ENCODE results near the gene TMEM51.

TMEM51 gene

GRCh38 chr1:15251857-15252835, 98.6 kb downstream of the TMEM51 start:
- no peaks in the 10 kb centered on the region for H3K36me3 ChIP-seq (ENCODE audit: control insufficient read depth, insufficient read depth, low read length)
- H3K4me3 ChIP-seq (replicated peaks; ENCODE audit: low read depth, low read length): no peak overlapping the region
- H3K27me3 ChIP-seq (replicated peaks; ENCODE audit: control insufficient read depth, insufficient read depth, low read length): 0 out of 2 replicates have a peak, but pooled peaks cover 2% of the 10 kb centered on the region
- no peak for TF ChIP-seq CTCF (IDR thresholded peaks at IDR 0.05; ENCODE audit: insufficient read depth, low read length, poor library complexity, severe bottlenecking)
- no peak for DNase-seq (ENCODE audit: extremely low read depth, insufficient read length)

- no peak overlapping the region for H3K4me3 ChIP-seq (replicated peaks; ENCODE audit: low read depth, low read length)
- 0 out of 2 replicates have a peak, but pooled peaks cover 2% of the 10 kb centered on the region for H3K27me3 ChIP-seq (replicated peaks; ENCODE audit: control insufficient read depth, insufficient read depth, low read length)
- TF ChIP-seq CTCF (IDR thresholded peaks at IDR 0.05; ENCODE audit: insufficient read depth, low read length, poor library complexity, severe bottlenecking): no peak
- H3K36me3 ChIP-seq (ENCODE audit: control insufficient read depth, insufficient read depth, low read length): no peaks in the 10 kb centered on the region
- DNase-seq (ENCODE audit: extremely low read depth, insufficient read length): no peak
These were observed 101.0 kb downstream of the TMEM51 start for GRCh38 chr1:15254559-15254958.

GRCh38 chr1:15255582-15256149, 102.1 kb downstream of the TMEM51 start:
- no peak for TF ChIP-seq CTCF (IDR thresholded peaks at IDR 0.05; ENCODE audit: insufficient read depth, low read length, poor library complexity, severe bottlenecking)
- Histone ChIP-seq H3K27me3 (replicated peaks; ENCODE audit: control insufficient read depth, insufficient read depth, low read length) (no peaks in the 10 kb centered on the region), H3K36me3 (ENCODE audit: control insufficient read depth, insufficient read depth, low read length) (no peaks in the 10 kb centered on the region), H3K4me3 (replicated peaks; ENCODE audit: low read depth, low read length) (no peak overlapping the region)
- DNase-seq (ENCODE audit: extremely low read depth, insufficient read length): no peak

GRCh38 chr1:15256584-15256983, 103.0 kb downstream of the TMEM51 start:
- no peak for TF ChIP-seq CTCF (IDR thresholded peaks at IDR 0.05; ENCODE audit: insufficient read depth, low read length, poor library complexity, severe bottlenecking)
- H3K4me3 ChIP-seq (replicated peaks; ENCODE audit: low read depth, low read length): no peak overlapping the region
- DNase-seq (ENCODE audit: extremely low read depth, insufficient read length): no peak

GRCh38 chr1:15257309-15257708, 103.8 kb downstream of the TMEM51 start:
- no peak for TF ChIP-seq CTCF (IDR thresholded peaks at IDR 0.05; ENCODE audit: insufficient read depth, low read length, poor library complexity, severe bottlenecking)
- Histone ChIP-seq H3K27me3 (replicated peaks; ENCODE audit: control insufficient read depth, insufficient read depth, low read length) (no peaks in the 10 kb centered on the region), H3K4me3 (replicated peaks; ENCODE audit: low read depth, low read length) (no peak overlapping the region), H3K36me3 (ENCODE audit: control insufficient read depth, insufficient read depth, low read length) (no peaks in the 10 kb centered on the region)
- no peak for DNase-seq (ENCODE audit: extremely low read depth, insufficient read length)

More at GRCh38 chr1:15256584-15256983, 103.0 kb downstream of the TMEM51 start:
- Histone ChIP-seq H3K27me3 (replicated peaks; ENCODE audit: control insufficient read depth, insufficient read depth, low read length) (no peaks in the 10 kb centered on the region), H3K36me3 (ENCODE audit: control insufficient read depth, insufficient read depth, low read length) (no peaks in the 10 kb centered on the region)

Data from GM06990 (cell line).